AG09319 (cell line): ENCODE results near the gene KCNIP3.

Experiments
- DNase-seq: peaks from one replicate; pipeline ENCODE4 v3.0.0-alpha.2; 2010; ENCODE audit warnings: low read depth; ENCODE audit errors: extremely low read depth
- CTCF ChIP-seq: IDR thresholded peaks from 2 replicates; pipeline ENCODE4 v1.5.1; 2011; ENCODE audit warnings: low read depth, mild to moderate bottlenecking, inconsistent platforms, low read length, moderate library complexity

KCNIP3 gene

GRCh38 chr2:95303191-95303919 is 6.2 kb downstream of the KCNIP3 start:
- DNase-seq: no peak
- TF ChIP-seq CTCF: no peak

- DNase-seq: no peak
- TF ChIP-seq CTCF: no peak
Measured at GRCh38 chr2:95305380-95306061, 8.4 kb downstream of the KCNIP3 start.

DNA sequence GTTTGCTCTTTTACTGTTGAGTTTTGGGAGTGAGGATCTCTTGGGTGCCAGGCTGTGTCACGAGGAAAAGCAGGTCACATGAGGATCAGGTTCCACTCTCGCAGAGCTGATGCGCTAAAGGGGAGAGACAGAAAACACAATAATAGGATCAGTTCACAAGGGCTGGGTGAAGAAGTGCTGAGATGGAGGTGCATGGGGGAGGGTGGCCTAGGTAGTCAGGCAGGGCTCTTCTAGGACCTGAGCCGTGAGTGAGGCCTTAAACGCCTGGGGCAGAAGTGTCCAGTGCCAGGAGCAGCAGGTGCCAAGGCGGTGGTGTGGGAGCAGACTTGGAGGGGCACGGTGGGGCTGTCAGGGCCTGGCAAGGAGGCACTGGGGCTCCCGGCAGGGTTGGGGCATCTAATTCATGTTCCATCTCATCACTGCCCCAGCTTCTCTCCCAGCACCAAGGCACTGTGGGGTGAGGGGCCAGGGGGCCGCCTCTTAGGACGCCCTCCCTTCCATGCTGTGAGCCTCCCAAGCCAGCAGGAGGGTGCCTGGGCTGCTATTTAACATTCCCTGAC is 9.3 kb downstream of the KCNIP3 start:
- DNase-seq: no peak
- no peak for TF ChIP-seq CTCF

DNA sequence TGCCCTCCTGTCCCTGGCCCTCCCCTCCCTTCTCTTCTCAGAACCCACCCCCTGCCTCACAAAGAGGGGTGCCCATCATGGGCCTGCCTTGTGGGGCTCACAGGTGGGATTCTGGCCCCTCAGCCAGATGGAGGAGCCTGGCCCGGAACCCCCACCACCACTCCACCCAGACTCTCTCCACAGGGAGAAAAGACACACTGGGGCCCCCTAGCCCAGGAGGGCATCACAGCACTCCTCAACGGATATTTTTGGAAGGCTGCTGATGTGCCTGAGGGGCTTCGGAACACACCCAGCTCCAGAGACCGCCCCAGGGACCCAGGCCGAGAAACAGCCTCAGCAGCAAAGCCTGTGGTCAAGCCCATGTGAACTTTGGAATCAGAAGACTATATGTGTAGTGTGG is 9.9 kb downstream of the KCNIP3 start:
- TF ChIP-seq CTCF: no peak
- DNase-seq: no peak

GRCh38 chr2:95307878-95308277 is 10.7 kb downstream of the KCNIP3 start:
- no peak for TF ChIP-seq CTCF
- DNase-seq: no peak

GRCh38 chr2:95308426-95308990 is 11.4 kb downstream of the KCNIP3 start:
- TF ChIP-seq CTCF: no peak
- no peak for DNase-seq

DNA sequence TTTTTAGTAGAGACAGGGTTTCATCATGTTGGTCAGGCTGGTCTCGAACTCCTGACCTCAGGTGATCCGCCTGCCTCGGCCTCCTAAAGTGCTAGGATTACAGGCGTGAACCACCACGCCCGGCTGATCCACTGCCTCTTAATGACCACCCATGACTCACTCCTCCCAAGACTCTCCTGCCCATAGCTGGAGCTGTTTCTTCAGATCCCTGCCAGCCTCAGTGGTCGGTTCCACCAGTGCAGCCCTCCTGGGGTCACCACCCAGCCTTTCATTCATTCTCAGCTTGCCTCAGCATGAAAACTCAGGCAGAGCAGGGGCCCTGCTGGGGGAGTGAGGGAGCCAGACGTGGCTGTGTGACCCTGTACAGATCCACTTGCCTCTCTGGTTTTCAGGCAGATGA is 12.5 kb downstream of the KCNIP3 start:
- DNase-seq: no peak
- TF ChIP-seq CTCF: no peak
